GM21529 (cell line): ENCODE data around the gene SGPP2.
A peak's percentile ranks its signal among the peaks of the same experiment; 100 is the strongest.
"Not testable (repeated sequence)": the region's sequence is repeated elsewhere in the genome, so short reads cannot be mapped to it uniquely, and the experiment has no call there.

Experiments
- ATAC-seq: cut with Tn5 transposase; IDR thresholded peaks from one replicate; pipeline ENCODE4 v1.9.1; 2021; ENCODE audit not compliant: unreplicated experiment

SGPP2 gene

DNA sequence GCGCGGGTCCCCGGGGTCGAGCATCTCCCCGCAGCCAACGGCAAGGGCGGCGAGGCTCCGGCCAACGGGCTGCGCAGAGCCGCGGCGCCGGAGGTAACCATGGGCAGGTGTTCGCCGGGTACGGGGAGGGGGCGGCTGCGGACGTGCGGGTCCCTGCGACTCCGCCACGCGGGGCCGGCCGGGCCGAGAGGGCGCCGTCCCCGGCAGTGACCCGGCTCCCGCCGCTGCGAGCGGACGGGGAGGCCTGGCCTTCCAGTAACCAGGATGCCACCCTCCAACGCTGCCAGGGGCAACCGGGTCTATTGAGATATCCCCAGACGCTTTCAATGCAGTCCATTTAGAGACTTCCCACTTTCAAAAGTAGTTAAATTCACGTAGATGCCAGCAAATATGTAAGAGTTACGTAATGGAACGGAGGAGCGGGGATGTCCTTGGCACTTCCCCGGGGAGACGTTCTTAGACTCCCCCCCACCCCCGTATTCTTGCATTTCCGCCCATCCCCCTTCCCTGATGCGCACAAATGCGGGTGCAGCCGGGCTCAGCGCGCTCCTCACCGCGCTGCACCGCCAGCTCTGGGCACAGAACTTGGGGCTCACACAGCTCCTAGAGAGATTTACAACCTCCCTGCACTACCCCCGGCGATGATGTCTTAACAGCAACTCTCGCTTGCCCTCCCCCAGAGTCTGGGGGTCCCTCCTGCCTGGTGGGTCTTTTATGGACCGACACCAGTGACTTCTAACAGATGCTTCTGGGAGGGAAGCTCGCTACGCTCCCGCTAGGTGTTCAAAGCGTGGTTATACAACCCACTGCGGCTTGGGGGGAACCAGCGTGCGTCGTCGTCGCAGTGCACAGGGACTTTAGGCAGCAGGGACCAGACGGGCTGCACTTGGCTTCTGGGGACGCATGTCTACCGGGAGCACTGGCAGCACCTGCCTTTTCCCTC is 657 bp downstream of the SGPP2 start:
- ATAC-seq: peak; percentile 22

DNA sequence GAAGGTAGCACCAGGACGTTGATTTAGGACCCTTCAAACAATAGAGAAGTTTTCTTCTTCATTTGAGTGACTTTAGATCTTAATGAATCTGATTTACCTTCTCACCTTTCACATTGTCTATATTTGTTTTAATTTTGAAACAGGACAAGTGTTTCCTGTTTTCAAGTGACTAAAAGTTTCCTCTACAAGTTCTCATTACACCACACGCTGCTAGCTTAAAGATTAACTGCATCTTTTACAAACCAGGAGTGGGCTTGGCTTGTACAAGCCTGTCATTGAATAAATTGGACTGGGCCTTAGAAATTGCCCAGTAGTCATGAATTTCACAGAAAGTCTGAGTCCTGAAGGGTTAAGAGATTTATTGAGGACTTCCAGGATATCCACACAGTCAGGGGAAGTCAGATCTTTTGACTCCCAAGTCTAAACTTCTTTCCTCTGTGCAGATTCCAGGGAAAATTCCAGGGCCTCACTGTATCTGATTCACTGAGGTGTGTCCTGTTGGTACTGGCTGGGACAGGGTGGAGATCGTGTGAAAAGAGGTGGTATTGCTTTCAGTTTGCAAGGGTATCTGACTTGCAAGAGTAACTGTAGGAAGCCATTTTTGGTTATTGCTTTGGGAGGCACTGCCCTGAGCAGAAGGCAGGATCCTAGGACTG is 3.4 kb downstream of the SGPP2 start:
- ATAC-seq: peak; percentile 41

DNA sequence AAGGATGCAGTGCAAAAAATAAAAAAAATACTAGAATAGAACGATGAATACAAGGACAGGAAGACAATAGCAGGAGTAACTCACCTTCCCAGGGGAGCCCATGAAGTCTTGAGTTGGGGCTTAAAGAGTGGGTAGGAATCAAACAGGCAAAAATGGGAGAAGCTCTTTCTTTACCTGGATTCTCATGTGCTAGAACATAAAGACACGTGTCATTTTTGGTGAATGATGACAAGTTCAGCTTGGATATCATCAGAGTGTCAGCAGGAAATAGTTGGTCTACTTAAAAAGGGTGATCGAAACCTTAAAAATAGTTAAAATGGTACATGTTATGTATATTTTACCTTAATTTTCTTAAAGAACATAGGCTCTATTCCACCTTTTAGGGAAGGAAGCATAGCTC is 5.7 kb downstream of the SGPP2 start:
- no peak for ATAC-seq

DNA sequence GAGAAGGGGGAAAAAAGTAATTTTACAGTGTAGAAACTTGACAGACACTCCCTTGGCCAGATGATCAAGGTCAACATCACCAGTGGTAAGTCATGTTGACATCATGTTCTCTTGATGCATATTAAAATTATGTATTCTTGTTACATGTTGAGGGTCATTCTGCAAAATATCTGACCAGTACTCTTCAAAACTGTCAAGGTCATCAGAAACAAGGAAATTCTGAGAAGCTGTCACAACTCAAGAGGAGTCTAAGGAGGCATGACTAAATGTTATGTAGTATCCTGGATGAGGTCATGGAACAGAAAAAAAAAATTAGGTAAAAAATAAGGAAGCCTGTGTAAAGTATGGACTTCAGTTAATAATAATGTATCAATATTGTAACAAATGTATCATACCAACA is 6.3 kb downstream of the SGPP2 start:
- no peak for ATAC-seq

- no peak for ATAC-seq
Measured at GRCh38 chr2:222431869-222432268, 7.5 kb downstream of the SGPP2 start.

GRCh38 chr2:222433332-222434173 is 9.2 kb downstream of the SGPP2 start:
- ATAC-seq: peak; percentile 86

- peak; percentile 50 for ATAC-seq
Measured at GRCh38 chr2:222434204-222434603, 9.9 kb downstream of the SGPP2 start.

DNA sequence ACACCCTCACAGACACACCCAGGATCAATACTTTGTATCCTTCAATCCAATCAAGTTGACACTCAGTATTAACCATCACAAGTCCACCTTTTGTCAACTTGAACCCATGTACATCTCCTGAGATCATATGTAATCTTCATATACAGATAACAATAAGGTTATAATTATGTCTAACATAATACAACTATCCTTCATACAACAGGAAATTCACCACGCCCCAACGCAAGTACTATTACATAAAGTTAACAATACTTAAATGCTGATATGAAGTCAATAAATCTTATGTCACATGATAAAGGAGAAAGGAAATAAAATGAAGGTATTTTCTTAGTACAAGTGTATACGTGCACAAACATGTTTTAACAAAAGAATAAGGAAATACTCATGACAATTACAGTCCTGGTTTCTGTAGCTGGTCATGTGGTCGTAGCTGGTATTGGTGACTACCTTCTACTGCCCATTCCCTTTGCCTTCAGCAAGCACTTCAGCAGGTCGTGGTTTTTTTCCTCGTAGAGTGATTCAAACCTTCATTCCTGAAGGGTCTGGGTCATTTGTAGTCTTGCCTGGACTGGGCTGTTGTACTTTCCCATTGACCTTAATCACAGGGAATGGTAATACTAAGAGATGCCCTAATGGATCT is 11.2 kb downstream of the SGPP2 start:
- not testable (repeated sequence) for ATAC-seq

DNA sequence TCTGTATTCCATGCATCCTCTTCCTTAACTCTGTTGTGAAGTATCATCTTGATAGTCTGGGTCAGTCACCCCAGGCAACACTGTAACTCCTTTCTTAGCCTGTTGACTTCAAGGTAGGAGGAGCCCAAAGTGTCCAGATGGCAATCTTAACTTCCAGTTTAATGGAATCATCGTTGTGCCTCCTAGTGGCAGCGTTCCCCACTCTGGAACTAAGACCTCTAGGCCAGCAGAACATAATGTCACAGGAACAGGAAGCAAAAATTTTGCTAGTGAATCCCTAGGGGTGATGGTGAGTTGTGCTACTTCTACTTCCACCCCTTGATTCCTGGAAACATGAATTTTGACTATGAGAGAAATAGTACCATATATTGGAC is 11.7 kb downstream of the SGPP2 start:
- ATAC-seq: no peak

DNA sequence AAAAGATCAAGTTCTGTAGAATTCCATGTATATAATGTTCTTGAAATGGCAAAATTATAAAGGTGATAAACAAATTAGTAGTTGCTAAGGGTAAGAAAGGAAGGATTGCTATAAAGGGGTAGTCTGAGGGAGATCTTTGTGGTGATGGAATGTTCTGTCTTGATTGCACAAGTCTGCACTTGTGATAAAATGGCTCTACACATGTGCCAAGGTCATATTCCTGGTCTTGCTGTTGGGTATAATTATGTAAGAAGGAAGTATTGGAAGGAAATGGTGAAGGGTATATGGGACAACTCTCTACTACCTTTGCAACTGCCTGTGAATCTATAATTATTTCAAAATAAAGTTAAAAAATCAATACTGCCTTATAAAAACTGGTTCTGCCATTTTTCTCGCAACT is 15.3 kb downstream of the SGPP2 start:
- no peak for ATAC-seq

DNA sequence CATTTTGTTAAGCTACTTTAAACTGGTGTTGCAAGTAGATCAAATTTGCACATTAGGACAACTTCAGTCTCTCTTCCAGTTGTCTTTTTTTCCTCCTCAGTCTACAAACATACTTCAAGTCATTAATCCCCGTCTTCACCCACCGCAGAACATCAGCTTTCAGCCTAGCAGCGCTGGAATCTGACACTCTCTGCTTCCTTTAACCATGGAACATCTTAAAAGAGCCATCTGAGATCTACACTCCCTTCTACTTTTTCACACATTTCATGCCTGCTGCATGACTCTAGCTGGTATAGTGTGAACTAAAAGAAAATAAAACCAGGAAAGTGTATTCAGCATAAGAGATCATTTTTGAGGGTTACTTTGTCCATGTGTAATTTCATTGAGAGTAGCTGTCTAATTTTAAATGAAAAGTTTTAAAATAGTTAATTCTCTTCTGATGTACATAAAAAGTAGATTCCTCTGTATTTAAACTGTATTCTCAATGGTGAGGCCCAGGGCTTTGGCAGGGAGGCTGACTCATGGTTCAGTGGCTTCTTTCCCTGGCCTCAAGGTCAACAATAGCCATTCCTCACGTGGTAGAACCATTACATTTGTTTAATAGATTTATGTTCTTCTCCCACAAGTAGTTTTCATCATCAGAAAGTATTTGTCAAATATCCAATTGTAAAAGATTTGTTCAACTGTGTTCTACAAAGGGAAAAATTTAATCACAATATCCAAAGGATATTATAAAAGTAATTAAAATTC is 16.5 kb downstream of the SGPP2 start:
- no peak for ATAC-seq

GRCh38 chr2:222442665-222443064 is 18.3 kb downstream of the SGPP2 start:
- no peak for ATAC-seq

GRCh38 chr2:222445227-222445626 is 20.9 kb downstream of the SGPP2 start:
- no peak for ATAC-seq

- ATAC-seq: no peak
Measured at GRCh38 chr2:222447131-222447530, 22.8 kb downstream of the SGPP2 start.

DNA sequence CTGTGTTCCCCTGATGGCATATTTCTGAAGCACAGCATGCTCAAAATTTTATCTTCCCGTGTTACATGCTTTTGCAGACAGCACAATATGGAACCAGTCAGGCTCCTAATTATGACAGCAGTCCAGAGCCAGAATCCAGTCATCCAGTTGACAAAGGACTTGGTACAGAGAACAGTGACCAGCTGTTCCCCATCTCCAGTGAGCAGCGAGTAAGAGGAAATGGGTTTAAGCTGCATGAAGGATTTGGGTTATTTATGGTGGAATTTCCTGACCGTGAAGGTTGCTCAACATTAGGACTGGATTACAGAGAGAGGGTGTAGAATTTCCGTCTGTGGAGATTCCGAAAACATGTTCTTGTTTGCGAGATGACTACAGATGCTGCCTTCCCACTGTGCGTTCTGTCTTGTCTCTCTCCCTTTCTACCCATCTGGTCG is 24.4 kb downstream of the SGPP2 start:
- no peak for ATAC-seq

GRCh38 chr2:222450021-222450420 is 25.7 kb downstream of the SGPP2 start:
- ATAC-seq: no peak

DNA sequence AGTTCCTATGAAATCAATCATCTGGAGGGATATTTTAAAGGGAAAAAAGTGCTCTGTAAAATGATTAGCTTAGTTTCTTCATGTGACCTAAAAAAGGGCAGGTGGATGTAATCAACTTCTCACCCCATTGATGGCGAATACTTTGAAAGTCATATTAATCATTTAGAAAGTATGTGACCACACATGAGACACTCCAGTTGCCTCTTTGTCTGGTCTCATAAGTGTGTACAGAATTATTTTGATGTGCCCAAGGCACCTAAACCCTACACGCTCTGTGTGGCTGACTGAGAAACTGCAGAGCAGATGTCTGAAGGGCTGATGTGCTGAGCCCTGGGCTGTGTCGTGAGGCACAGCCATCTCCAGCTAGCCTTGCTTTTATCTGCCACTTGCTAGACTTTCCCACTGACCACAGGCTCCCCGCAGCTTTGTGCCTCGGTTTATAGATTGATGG is 26.9 kb downstream of the SGPP2 start:
- ATAC-seq: peak; percentile 100

GRCh38 chr2:222452422-222452950 is 28.1 kb downstream of the SGPP2 start:
- ATAC-seq: no peak

- no peak for ATAC-seq
Measured at GRCh38 chr2:222456479-222457077, 32.2 kb downstream of the SGPP2 start.
